ENCODE measurements around the gene DHODH. TPM values are rescaled to one million over a fixed set of nuclear protein-coding genes. Genes with fewer than 3 reads are reported as not detected.
"Not testable (repeated sequence)": the region's sequence is repeated elsewhere in the genome, so short reads cannot be mapped to it uniquely, and the experiment has no call there.

The DHODH gene
- polyA plus RNA-seq (ENCODE audit: insufficient read length): 12.1 TPM

GRCh38 chr16:72008424-72009216 lies at the start of gene DHODH:
Gene DHODH (plus strand): TSS chr16:72008744. CDS start chr16:72008765, 21 bp downstream.
- DNase-seq (ENCODE audit: low read depth): peak; percentile 90

- DNase-seq (ENCODE audit: low read depth): peak; percentile 53
These were observed 47.2 kb upstream of the DHODH start for GRCh38 chr16:71961066-71962039.

GRCh38 chr16:71963125-71963875 lies 45.2 kb upstream of the DHODH start:
- DNase-seq (ENCODE audit: low read depth): no peak

- no peak for DNase-seq (ENCODE audit: low read depth)
These were observed 43.3 kb upstream of the DHODH start for GRCh38 chr16:71965223-71965622.

- no peak for DNase-seq (ENCODE audit: low read depth)
These were observed 41.6 kb upstream of the DHODH start for GRCh38 chr16:71966932-71967331.

GRCh38 chr16:71969353-71969752 lies 39.2 kb upstream of the DHODH start:
- no peak for DNase-seq (ENCODE audit: low read depth)

- DNase-seq (ENCODE audit: low read depth): no peak
These were observed 37.0 kb upstream of the DHODH start for GRCh38 chr16:71971571-71971970.

GRCh38 chr16:71972356-71972755 lies 36.2 kb upstream of the DHODH start:
- DNase-seq (ENCODE audit: low read depth): no peak

- DNase-seq (ENCODE audit: low read depth): no peak
These were observed 35.5 kb upstream of the DHODH start for GRCh38 chr16:71973001-71973400.

- no peak for DNase-seq (ENCODE audit: low read depth)
These were observed 34.3 kb upstream of the DHODH start for GRCh38 chr16:71974068-71974818.

GRCh38 chr16:71985262-71985974 lies 23.1 kb upstream of the DHODH start:
- no peak for DNase-seq (ENCODE audit: low read depth)

GRCh38 chr16:71986131-71986530 lies 22.4 kb upstream of the DHODH start:
- no peak for DNase-seq (ENCODE audit: low read depth)

GRCh38 chr16:71995038-71995437 lies 13.5 kb upstream of the DHODH start:
- no peak for DNase-seq (ENCODE audit: low read depth)

GRCh38 chr16:71997578-71997977 lies 11.0 kb upstream of the DHODH start:
- DNase-seq (ENCODE audit: low read depth): not testable (repeated sequence)

- no peak for DNase-seq (ENCODE audit: low read depth)
These were observed 7.2 kb upstream of the DHODH start for GRCh38 chr16:72001180-72001874.

- DNase-seq (ENCODE audit: low read depth): no peak
These were observed 5.9 kb upstream of the DHODH start for GRCh38 chr16:72002619-72003018.

- not testable (repeated sequence) for DNase-seq (ENCODE audit: low read depth)
These were observed 500 bp upstream of the DHODH start for GRCh38 chr16:72008065-72008423.

- no peak for DNase-seq (ENCODE audit: low read depth)
These were observed 1.2 kb downstream of the DHODH start for GRCh38 chr16:72009779-72010178.

GRCh38 chr16:72012607-72013006 lies 4.1 kb downstream of the DHODH start:
- no peak for DNase-seq (ENCODE audit: low read depth)

- DNase-seq (ENCODE audit: low read depth): no peak
These were observed 4.8 kb downstream of the DHODH start for GRCh38 chr16:72013389-72013788.
